D721Med (cell line): ENCODE results near the gene BIN1.

Experiments
- DNase-seq: peaks from one replicate; pipeline ENCODE4 v3.0.0; 2011; ENCODE audit warnings: low spot score; ENCODE audit not compliant: insufficient read length
- FAIRE-seq: peaks from 2 replicates; lab custom pipeline; 2011; peaks lifted over from hg19 to GRCh38; lab: Jason Lieb, UNC
- TF ChIP-seq, protein P1 (sequence below): IDR thresholded peaks from 2 replicates; pipeline ENCODE4 v1.5.1; 2012; ENCODE audit warnings: mild to moderate bottlenecking, control low read depth; ENCODE audit not compliant: insufficient read depth; ENCODE audit errors: missing control alignments

The BIN1 gene, protein sequence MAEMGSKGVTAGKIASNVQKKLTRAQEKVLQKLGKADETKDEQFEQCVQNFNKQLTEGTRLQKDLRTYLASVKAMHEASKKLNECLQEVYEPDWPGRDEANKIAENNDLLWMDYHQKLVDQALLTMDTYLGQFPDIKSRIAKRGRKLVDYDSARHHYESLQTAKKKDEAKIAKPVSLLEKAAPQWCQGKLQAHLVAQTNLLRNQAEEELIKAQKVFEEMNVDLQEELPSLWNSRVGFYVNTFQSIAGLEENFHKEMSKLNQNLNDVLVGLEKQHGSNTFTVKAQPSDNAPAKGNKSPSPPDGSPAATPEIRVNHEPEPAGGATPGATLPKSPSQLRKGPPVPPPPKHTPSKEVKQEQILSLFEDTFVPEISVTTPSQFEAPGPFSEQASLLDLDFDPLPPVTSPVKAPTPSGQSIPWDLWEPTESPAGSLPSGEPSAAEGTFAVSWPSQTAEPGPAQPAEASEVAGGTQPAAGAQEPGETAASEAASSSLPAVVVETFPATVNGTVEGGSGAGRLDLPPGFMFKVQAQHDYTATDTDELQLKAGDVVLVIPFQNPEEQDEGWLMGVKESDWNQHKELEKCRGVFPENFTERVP

DNA sequence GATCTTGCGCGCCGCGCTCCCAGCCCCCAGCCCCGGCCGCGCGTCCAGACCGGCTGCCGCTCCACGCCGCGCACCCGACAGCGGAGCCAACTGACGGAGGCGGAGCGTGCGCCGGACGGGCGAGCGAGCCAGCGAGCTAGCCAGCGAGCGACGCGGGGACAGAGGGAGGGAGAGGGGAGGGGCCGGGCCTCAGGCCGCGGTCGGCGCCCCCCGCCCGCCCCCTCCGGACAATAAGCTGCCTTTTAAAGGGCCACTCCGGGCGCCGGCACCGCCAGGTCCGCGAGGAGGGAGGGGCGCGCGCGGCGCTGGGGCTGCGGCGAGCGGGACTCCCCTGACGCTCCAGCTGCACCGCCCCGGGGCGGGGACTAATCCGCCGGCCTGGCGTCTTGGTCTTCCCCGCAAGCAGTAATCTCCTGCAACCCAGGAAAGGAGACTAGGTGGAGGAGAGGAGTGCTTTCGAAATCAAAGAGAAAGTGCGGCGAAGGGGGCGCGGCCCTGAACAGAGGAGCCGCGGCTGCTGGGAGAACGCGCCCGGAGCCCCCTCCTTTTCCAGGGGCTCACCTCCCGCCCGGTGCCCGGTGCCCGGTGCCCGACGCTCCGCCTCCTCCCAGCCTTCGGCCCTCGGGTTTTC is at the start of gene BIN1:
TSS of gene BIN1 (minus strand) at position 164 of the 631 bp plus-strand sequence. CDS start 211 bp downstream, outside the sequence.
- peak; percentile 94 for DNase-seq
- FAIRE-seq, result no peak
- TF ChIP-seq, protein P1, sequence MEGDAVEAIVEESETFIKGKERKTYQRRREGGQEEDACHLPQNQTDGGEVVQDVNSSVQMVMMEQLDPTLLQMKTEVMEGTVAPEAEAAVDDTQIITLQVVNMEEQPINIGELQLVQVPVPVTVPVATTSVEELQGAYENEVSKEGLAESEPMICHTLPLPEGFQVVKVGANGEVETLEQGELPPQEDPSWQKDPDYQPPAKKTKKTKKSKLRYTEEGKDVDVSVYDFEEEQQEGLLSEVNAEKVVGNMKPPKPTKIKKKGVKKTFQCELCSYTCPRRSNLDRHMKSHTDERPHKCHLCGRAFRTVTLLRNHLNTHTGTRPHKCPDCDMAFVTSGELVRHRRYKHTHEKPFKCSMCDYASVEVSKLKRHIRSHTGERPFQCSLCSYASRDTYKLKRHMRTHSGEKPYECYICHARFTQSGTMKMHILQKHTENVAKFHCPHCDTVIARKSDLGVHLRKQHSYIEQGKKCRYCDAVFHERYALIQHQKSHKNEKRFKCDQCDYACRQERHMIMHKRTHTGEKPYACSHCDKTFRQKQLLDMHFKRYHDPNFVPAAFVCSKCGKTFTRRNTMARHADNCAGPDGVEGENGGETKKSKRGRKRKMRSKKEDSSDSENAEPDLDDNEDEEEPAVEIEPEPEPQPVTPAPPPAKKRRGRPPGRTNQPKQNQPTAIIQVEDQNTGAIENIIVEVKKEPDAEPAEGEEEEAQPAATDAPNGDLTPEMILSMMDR, result no peak

DNA sequence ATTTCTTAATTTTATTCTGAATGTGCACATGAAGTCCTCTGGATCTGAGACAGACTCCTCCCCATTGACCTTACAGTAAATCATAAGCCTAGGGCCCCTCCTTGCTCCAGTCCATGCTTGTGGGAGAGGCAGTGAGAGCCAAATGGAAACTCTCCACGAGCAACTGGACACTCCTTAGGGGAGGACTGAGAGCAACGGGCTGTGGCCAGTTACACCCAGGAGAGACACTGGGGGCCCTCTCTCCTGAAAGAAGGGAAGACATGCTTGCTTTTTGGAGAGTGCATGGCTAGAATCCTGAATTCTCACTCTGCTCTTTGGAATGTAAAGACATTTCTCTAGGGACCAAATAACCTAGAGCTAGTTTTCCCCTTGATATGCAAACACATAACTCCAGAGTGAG is 49.0 kb upstream of the BIN1 start:
- TF ChIP-seq, protein P1, result no peak
- DNase-seq, result no peak
- FAIRE-seq, result no peak

DNA sequence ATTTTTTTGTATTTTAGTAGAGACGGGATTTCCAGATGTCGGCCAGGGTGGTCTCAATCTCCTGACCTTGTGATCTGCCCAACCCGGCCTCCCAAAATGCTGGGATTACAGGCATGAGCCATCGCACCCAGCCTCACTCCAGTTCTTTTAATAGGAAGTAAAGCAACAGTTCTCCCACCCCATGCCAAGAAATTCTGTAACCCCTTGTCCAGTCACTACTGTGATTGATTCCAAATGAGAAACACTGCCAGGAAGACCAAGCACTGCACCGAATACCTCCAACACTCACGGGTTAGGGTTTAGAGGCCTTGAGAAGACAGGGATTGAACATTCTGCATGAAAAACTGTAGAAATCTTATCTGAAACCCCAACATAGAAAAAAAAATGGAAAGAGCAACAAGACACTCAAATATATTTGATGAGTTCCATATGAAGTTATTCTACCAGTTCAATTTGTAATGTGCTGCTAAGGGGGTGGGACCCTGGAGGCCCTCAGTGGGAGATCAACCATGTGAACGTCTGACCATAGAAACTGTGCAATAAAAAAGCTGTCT is 48.2 kb upstream of the BIN1 start:
- no peak for DNase-seq
- TF ChIP-seq, protein P1, result no peak

DNA sequence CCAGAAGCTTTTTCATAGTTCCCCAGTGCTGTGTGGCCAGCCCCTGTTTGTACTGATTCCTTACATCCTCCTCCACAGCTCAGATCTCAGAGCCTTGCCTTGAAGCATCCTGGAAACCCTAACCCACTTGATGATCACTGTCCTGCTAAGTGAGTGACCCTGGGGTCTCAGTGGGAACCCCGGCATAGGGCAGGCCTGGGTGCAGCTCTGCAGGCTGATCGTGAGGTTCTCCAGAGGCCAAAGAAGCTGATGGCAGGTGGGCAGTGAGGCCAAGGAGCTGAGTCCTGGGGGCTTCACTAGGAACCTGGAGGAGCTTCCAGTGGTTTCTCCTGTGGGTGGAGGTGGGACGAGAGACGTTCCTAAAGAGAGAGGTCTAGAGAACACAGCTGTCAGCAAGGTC is 47.4 kb upstream of the BIN1 start:
- TF ChIP-seq, protein P1, result no peak
- no peak for FAIRE-seq
- no peak for DNase-seq

More for the DNA sequence above, 48.2 kb upstream of the BIN1 start:
- no peak for FAIRE-seq

DNA sequence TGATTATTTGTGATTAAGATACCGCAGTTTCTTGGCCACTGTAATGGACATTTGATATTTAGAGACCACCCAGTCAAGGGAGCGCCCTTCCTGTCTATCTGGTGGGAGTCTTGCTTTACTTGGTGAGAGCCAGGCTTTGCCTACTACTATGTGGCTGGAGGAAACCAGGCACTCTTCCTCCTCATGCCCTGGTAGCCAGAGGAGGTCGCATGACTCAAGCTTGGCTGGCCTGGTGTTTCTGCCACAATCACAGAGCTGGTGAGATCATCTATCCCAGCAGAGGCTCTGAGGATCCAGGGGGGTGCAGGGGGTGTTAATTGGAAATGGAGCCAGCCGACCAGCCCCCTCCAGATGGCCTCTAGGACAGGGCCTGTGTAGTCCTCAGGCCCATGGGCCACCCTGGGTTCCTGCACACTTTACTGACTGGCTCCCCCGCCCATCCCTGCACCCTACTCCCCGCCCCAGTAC is 46.8 kb upstream of the BIN1 start:
- TF ChIP-seq, protein P1, result no peak
- DNase-seq, result no peak
- no peak for FAIRE-seq

DNA sequence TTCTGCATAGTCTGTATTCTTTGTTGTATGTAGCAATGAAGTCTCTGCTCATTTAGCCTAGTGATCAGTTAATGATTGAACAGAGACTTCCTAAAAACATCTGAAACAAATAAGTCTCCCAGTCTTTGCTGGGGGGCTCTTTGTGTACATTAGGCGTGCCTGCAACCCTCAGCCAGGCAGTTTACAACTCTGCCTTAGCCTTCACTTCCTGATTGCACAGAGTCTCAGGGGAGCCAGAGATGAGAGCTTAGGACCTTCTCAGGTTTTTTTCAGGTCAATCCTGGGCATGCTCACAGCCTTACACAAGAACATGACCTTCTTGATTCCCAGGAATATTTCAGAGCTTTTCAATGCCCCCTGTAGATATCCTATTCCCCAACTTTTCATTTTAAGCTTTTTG is 44.0 kb upstream of the BIN1 start:
- TF ChIP-seq, protein P1, result no peak
- FAIRE-seq, result no peak
- DNase-seq, result no peak
